HEK293T (cell line): Measurements from ENCODE around the gene RHCE.

ENCODE experiments used
- CTCF ChIA-PET: fragments of 350-600 bp; formaldehyde crosslinking; extraction: SDS; loops from one replicate; lab custom pipeline; 2021; ENCODE audit warnings: antibody characterized with exemption, inconsistent platforms; lab: Yijun Ruan, JAX
- POLR2A ChIA-PET: fragments of 350-600 bp; formaldehyde crosslinking; extraction: SDS; loops from one replicate; lab custom pipeline; 2020; ENCODE audit warnings: antibody characterized with exemption, inconsistent platforms; lab: Yijun Ruan, JAX
- DNase-seq: peaks from one replicate; pipeline ENCODE4 v3.0.0; 2012; ENCODE audit warnings: mixed read lengths; ENCODE audit errors: extremely low spot score
- ARNT ChIP-seq: fragments of 450-650 bp; IDR thresholded peaks from 2 replicates; pipeline ENCODE4 v1.6.1; 2017; ENCODE audit warnings: mild to moderate bottlenecking
- BHLHE40 ChIP-seq: fragments of 450-650 bp; IDR thresholded peaks from 2 replicates; pipeline ENCODE4 v1.6.1; 2016; ENCODE audit warnings: mild to moderate bottlenecking, moderate library complexity, borderline replicate concordance
- CTBP1 ChIP-seq: fragments of 450-650 bp; IDR thresholded peaks from 2 replicates; pipeline ENCODE4 v1.6.1; 2016; ENCODE audit warnings: borderline replicate concordance
- ELF4 ChIP-seq: fragments of 450-650 bp; IDR thresholded peaks from 2 replicates; pipeline ENCODE4 v1.6.1; 2017; ENCODE audit warnings: antibody characterized with exemption
- FOXA1 ChIP-seq: fragments of 450-650 bp; IDR thresholded peaks from 2 replicates; pipeline ENCODE4 v1.6.1; 2016; ENCODE audit warnings: mild to moderate bottlenecking
- FOXK2 ChIP-seq: fragments of 450-650 bp; IDR thresholded peaks from 2 replicates; pipeline ENCODE4 v1.6.1; 2016; ENCODE audit warnings: mild to moderate bottlenecking
- FOXM1 ChIP-seq: fragments of 450-650 bp; IDR thresholded peaks from 2 replicates; pipeline ENCODE4 v1.6.1; 2017; ENCODE audit warnings: mild to moderate bottlenecking, borderline replicate concordance
- HDGF ChIP-seq: fragments of 450-650 bp; IDR thresholded peaks from 2 replicates; pipeline ENCODE4 v1.6.1; 2017; ENCODE audit warnings: antibody characterized with exemption, borderline replicate concordance
- L3MBTL2 ChIP-seq: fragments of 450-650 bp; conservative IDR thresholded peaks from 2 replicates; pipeline ENCODE4 v1.6.1; 2016; ENCODE audit warnings: mild to moderate bottlenecking
- LEF1 ChIP-seq: fragments of 450-650 bp; IDR thresholded peaks from 2 replicates; pipeline ENCODE4 v1.6.1; 2017; ENCODE audit warnings: mild to moderate bottlenecking, borderline replicate concordance
- NFRKB ChIP-seq: fragments of 450-650 bp; IDR thresholded peaks from 2 replicates; pipeline ENCODE4 v1.6.1; 2016; ENCODE audit warnings: mild to moderate bottlenecking, moderate library complexity
- SP1 ChIP-seq: fragments of 450-650 bp; IDR thresholded peaks from 2 replicates; pipeline ENCODE4 v1.6.1; 2017
- SUZ12 ChIP-seq: fragments of 450-650 bp; IDR thresholded peaks from 2 replicates; pipeline ENCODE4 v1.6.1; 2016; ENCODE audit warnings: mild to moderate bottlenecking
- TARDBP ChIP-seq: fragments of 450-650 bp; IDR thresholded peaks from 2 replicates; pipeline ENCODE4 v1.6.1; 2016
- ZNF384 ChIP-seq: fragments of 450-650 bp; IDR thresholded peaks from 2 replicates; pipeline ENCODE4 v1.6.1; 2016
- TF ChIP-seq, protein P1 (sequence below): fragments of 450-650 bp; IDR thresholded peaks from 2 replicates; pipeline ENCODE4 v1.6.1; 2016

The RHCE gene

GRCh38 chr1:25439287-25439686 lies 18.7 kb upstream of the RHCE start:
- ChIA-PET CTCF (no interaction called here), POLR2A (no interaction called here)
- TF ChIP-seq SP1 (no peak), FOXM1 (no peak), FOXK2 (no peak), LEF1 (no peak), BHLHE40 (no peak), ZNF384 (no peak), CTBP1 (no peak), ARNT (no peak), HDGF (no peak)
- no peak for DNase-seq

DNA sequence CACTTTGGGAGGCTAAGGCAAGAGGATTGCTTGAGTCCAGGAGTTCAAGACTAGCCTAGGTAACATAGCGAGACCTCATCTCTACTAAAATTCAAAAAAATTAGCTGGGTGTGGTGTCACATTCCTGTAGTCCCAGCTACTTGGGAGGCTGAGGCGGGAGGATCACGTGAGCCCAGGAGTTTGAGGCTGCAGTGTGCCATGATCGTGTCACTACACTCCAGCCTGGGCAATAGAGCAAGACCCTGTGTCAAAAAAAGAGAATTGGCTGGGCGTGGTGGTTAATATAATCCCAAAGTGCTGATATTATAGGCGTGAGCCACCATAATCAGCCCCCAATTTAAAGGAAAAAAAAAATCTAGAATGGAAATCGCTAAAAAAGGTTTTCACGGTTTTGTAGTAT lies 17.0 kb upstream of the RHCE start:
- CTCF ChIA-PET = no interaction called here
- POLR2A ChIA-PET = no interaction called here
- TF ChIP-seq BHLHE40 (no peak), TARDBP (no peak), L3MBTL2 (no peak), LEF1 (no peak), HDGF (no peak), CTBP1 (no peak), ARNT (no peak), SUZ12 (no peak), ELF4 (no peak), NFRKB (no peak), FOXA1 (no peak), FOXM1 (no peak), SP1 (no peak), ZNF384 (no peak), FOXK2 (no peak)
- TF ChIP-seq, protein P1, sequence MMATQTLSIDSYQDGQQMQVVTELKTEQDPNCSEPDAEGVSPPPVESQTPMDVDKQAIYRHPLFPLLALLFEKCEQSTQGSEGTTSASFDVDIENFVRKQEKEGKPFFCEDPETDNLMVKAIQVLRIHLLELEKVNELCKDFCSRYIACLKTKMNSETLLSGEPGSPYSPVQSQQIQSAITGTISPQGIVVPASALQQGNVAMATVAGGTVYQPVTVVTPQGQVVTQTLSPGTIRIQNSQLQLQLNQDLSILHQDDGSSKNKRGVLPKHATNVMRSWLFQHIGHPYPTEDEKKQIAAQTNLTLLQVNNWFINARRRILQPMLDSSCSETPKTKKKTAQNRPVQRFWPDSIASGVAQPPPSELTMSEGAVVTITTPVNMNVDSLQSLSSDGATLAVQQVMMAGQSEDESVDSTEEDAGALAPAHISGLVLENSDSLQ = no peak
- DNase-seq = no peak

DNA sequence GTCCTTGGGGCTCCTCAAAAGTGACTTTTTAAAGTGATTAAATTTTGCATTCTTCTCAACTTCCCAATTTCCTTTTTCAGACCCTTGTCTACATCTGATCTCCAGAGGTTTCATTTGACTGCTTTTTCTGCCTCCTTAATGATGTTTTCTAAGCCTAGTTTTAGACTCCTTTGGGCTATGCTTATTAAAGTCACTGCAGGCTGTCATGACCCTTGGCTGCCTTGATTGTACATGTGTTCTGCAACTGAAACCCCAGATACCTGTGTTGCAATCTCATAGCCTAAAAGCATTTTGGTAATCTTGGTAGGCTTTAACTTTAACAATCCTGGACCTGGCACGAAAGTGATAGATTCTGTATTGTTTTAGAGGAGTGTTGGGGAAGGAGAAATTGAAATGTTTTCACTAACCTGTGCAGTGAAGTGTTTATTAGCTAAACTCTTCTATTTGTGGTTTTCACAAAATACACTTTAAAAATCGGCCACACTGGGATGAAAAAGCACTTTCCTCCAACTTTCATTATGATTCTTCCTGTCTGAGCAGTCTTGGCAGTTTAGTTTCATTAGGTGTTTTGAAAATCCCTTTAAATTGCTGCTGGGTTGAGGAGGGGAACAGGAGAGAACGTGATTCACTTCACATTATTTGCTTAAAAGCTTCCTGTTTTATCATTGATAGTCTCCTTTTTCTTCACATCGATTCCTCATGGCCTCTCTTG lies 14.9 kb upstream of the RHCE start:
- DNase-seq = no peak
- TF ChIP-seq FOXK2 (no peak), HDGF (no peak), TARDBP (no peak), LEF1 (no peak), ARNT (no peak), SUZ12 (no peak), BHLHE40 (no peak), SP1 (no peak), FOXA1 (no peak), L3MBTL2 (no peak), CTBP1 (no peak), NFRKB (no peak), FOXM1 (no peak), ELF4 (no peak), ZNF384 (no peak)
- TF ChIP-seq, protein P1 = no peak
- POLR2A ChIA-PET = no interaction called here
- CTCF ChIA-PET = no interaction called here

DNA sequence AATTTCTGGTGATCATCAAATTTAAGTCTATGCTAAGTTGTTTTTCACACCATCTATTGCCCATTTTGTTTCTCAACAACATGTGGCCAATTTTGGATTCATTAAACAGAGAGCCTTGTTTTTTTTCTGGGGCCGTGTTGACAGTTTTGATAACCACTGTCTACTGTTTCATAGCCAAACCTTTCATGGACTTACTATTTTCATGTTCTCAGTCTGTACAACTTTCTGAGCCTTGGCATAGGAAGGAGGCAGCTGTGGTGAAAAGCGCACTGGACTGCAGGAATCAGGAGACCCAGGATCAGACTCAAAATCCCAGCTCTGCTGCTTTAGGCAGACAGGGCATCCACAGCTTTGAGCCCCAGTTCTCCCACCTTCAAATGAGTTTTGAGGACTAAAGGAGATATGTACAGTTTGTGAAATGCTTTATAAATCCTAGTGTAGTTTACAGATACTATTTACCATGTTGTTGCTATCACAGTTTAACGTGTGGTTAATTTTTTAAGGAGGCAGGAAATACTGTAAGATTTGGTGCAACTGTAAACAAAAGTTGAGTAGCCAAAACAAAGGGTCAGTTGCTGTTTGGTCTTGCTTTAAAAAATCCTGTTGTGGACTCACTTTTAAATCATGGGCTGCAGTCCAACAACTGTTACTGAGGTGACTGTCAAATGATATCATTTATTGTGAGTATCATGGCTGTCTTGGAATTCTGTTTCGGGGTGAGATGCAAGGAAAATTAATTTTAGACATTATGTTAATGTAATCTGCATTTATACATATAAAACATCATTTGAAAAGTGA lies 13.0 kb upstream of the RHCE start:
- CTCF ChIA-PET = no interaction called here
- no peak for TF ChIP-seq HDGF
- TF ChIP-seq SP1 = no peak
- TF ChIP-seq, protein P1 = no peak
- no peak for TF ChIP-seq NFRKB
- TF ChIP-seq BHLHE40 = no peak
- TF ChIP-seq TARDBP = no peak
- TF ChIP-seq FOXK2 = no peak
- no peak for TF ChIP-seq CTBP1
- TF ChIP-seq ARNT = no peak
- TF ChIP-seq SUZ12 = no peak
- TF ChIP-seq FOXM1 = no peak
- TF ChIP-seq ELF4 = no peak
- TF ChIP-seq ZNF384 = no peak

DNA sequence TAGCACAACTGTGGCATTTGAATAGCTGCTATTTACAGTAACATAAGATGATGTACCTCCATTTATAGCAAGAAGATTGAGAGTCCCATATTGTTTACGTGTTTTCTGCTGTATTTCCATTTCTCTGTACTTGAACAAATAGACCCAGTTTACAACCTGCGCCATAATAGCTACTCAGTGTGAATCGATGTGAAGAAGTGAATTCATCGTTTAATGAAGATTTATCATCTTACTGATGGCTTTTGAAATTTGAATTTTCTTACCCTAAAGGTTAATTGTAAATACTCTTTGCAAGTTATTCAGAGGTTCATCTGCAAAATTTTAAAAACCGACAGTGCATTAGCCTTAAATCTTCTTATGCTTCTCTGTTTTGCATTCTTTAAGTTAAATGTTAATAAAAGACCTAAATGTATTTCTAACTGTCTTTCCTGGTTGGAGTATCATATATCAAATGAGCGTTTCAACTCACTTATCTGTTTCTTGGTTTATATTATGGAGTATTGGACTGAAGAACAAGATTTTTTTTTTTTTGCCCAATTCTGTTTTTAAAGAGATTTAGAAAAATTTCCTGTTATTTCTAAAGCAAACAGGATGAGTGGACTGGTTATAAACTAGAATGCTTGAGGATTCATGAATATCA lies 12.2 kb upstream of the RHCE start:
- no peak for DNase-seq
- CTCF ChIA-PET = interaction anchor here (1.0 kb wide), 1 partner anchor 88 kb away, joined by 3 read pairs; no protein-coding TSS in a partner anchor
- no peak for TF ChIP-seq FOXK2
- TF ChIP-seq SP1 = no peak
- no peak for TF ChIP-seq CTBP1
- TF ChIP-seq HDGF = no peak
- no peak for TF ChIP-seq SUZ12
- no peak for TF ChIP-seq TARDBP
- no peak for TF ChIP-seq BHLHE40
- TF ChIP-seq L3MBTL2 = no peak
- no peak for TF ChIP-seq ARNT
- TF ChIP-seq ZNF384 = no peak
- no peak for TF ChIP-seq FOXM1
- POLR2A ChIA-PET = no interaction called here

More for the DNA sequence above, 13.0 kb upstream of the RHCE start:
- no peak for DNase-seq
- POLR2A ChIA-PET = no interaction called here
